Gastroesophageal sphincter (tissue), 3 donors: Measurements from ENCODE around the gene TMEM170B.

Experiments used
- CTCF ChIP-seq, 4 experiments: fragments of 200-600 bp in 2 of 4; fragments of 450-650 bp in 2 of 4; sonication (generic) in 1 of 4; IDR thresholded peaks; one replicate each; pipeline ENCODE4 v1.5.1; 2017 to 2019; ENCODE audit warnings: antibody characterized with exemption in 4 of 4, mild to moderate bottlenecking in 2 of 4, moderate library complexity in 2 of 4
- EP300 ChIP-seq: sonication (generic); formaldehyde crosslinking; IDR thresholded peaks from one replicate; pipeline ENCODE4 v1.6.1; 2017; ENCODE audit warnings: antibody characterized with exemption, mild to moderate bottlenecking
- POLR2A ChIP-seq, 2 donors: fragments of 450-650 bp; IDR thresholded peaks; one replicate each; pipeline ENCODE4 v1.6.1; 2017; ENCODE audit warnings: antibody characterized with exemption in 2 of 2, mild to moderate bottlenecking in 2 of 2, moderate library complexity in 1 of 2
- POLR2AphosphoS5 ChIP-seq: sonication (generic); formaldehyde crosslinking; IDR thresholded peaks from one replicate; pipeline ENCODE4 v1.6.1; 2017; ENCODE audit warnings: antibody characterized with exemption

GRCh38 chr6:11497107-11497506, 40.4 kb upstream of the TMEM170B start:
- TF ChIP-seq POLR2A (IDR thresholded peaks at IDR 0.05) (no peak), CTCF (IDR thresholded peaks at IDR 0.05) (no peak), EP300 (no peak), POLR2AphosphoS5 (no peak)
